Hematopoietic multipotent progenitor cell treated with erythropoietin and hydrocortisone succinate and interleukin-3 and kit ligand, for 8 days (in vitro differentiated cells): ENCODE results near the gene TPRKB.
"Not testable (repeated sequence)": the region's sequence is repeated elsewhere in the genome, so short reads cannot be mapped to it uniquely, and the experiment has no call there.

ENCODE experiments used
- DNase-seq: peaks from one replicate; pipeline ENCODE4 v3.0.0-alpha.2; 2015

The TPRKB gene

GRCh38 chr2:73698101-73698500 lies 39.0 kb downstream of the TPRKB start:
- DNase-seq = no peak

GRCh38 chr2:73697606-73698005 lies 39.5 kb downstream of the TPRKB start:
- no peak for DNase-seq

GRCh38 chr2:73696985-73697384 lies 40.2 kb downstream of the TPRKB start:
- not testable (repeated sequence) for DNase-seq

GRCh38 chr2:73696521-73696920 lies 40.6 kb downstream of the TPRKB start:
- not testable (repeated sequence) for DNase-seq

GRCh38 chr2:73690372-73691088 lies 46.6 kb downstream of the TPRKB start:
- peak; percentile 46 for DNase-seq

- DNase-seq = not testable (repeated sequence)
Measured at GRCh38 chr2:73688494-73688893, 48.7 kb downstream of the TPRKB start.

GRCh38 chr2:73685764-73686438 lies 51.2 kb downstream of the TPRKB start:
- DNase-seq = no peak

- DNase-seq = not testable (repeated sequence)
Measured at GRCh38 chr2:73684905-73685304, 52.2 kb downstream of the TPRKB start.

- not testable (repeated sequence) for DNase-seq
Measured at GRCh38 chr2:73684325-73684724, 52.8 kb downstream of the TPRKB start.

GRCh38 chr2:73679951-73680571 lies 57.1 kb downstream of the TPRKB start:
- DNase-seq = peak; percentile 51
